BJ (cell line): ENCODE results near the gene CACNA1I. TPM values are rescaled to one million over a fixed set of nuclear protein-coding genes. Genes with fewer than 3 reads are reported as not detected.

ENCODE experiments used
- CTCF ChIA-PET: fragments of 350-600 bp; formaldehyde crosslinking; extraction: SDS; loops from one replicate; lab custom pipeline; 2021; ENCODE audit warnings: antibody characterized with exemption, inconsistent platforms; lab: Yijun Ruan, JAX
- POLR2A ChIA-PET: fragments of 300-600 bp; sonication (Branson Sonifier 250); formaldehyde crosslinking; extraction: SDS; loops from one replicate; lab custom pipeline; 2021; ENCODE audit warnings: antibody characterized with exemption; lab: Charles Lee
- DNase-seq: peaks from one replicate; pipeline ENCODE4 v3.0.0-alpha.2; 2011; ENCODE audit warnings: low read depth
- H3K27me3 ChIP-seq: 2 replicates; pipeline ENCODE4 v1.6.0; 2011; ENCODE audit warnings: low read length; ENCODE audit not compliant: control insufficient read depth, insufficient read depth
- H3K36me3 ChIP-seq: 2 replicates; pipeline ENCODE4 v1.5.1; 2011; ENCODE audit warnings: low read length; ENCODE audit not compliant: control insufficient read depth, insufficient read depth
- H3K4me3 ChIP-seq: 2 replicates; pipeline ENCODE4 v1.5.1; 2011; ENCODE audit warnings: low read depth, mild to moderate bottlenecking, control low read depth, low read length
- polyA plus RNA-seq: library from polyadenylated mRNA; depleted of rRNA; stranded (reverse); fragments of >200 nt; gene quantifications from 2 replicates; pipeline ENCODE4 v1.2.3, GENCODE V29; 2011
- TF ChIP-seq, protein P1 (sequence below): IDR thresholded peaks from 2 replicates; pipeline ENCODE4 v1.5.1; 2011; ENCODE audit warnings: low read depth, mild to moderate bottlenecking, control low read depth, inconsistent platforms, low read length, moderate library complexity; ENCODE audit not compliant: insufficient read depth

Gene CACNA1I
- polyA plus RNA-seq, 1 experiment = 0.01 TPM

- no peak for DNase-seq
- CTCF ChIA-PET = no interaction called here
- TF ChIP-seq, protein P1, sequence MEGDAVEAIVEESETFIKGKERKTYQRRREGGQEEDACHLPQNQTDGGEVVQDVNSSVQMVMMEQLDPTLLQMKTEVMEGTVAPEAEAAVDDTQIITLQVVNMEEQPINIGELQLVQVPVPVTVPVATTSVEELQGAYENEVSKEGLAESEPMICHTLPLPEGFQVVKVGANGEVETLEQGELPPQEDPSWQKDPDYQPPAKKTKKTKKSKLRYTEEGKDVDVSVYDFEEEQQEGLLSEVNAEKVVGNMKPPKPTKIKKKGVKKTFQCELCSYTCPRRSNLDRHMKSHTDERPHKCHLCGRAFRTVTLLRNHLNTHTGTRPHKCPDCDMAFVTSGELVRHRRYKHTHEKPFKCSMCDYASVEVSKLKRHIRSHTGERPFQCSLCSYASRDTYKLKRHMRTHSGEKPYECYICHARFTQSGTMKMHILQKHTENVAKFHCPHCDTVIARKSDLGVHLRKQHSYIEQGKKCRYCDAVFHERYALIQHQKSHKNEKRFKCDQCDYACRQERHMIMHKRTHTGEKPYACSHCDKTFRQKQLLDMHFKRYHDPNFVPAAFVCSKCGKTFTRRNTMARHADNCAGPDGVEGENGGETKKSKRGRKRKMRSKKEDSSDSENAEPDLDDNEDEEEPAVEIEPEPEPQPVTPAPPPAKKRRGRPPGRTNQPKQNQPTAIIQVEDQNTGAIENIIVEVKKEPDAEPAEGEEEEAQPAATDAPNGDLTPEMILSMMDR = no peak
Observed at GRCh38 chr22:39597236-39597869, 26.8 kb downstream of the CACNA1I start.

DNA sequence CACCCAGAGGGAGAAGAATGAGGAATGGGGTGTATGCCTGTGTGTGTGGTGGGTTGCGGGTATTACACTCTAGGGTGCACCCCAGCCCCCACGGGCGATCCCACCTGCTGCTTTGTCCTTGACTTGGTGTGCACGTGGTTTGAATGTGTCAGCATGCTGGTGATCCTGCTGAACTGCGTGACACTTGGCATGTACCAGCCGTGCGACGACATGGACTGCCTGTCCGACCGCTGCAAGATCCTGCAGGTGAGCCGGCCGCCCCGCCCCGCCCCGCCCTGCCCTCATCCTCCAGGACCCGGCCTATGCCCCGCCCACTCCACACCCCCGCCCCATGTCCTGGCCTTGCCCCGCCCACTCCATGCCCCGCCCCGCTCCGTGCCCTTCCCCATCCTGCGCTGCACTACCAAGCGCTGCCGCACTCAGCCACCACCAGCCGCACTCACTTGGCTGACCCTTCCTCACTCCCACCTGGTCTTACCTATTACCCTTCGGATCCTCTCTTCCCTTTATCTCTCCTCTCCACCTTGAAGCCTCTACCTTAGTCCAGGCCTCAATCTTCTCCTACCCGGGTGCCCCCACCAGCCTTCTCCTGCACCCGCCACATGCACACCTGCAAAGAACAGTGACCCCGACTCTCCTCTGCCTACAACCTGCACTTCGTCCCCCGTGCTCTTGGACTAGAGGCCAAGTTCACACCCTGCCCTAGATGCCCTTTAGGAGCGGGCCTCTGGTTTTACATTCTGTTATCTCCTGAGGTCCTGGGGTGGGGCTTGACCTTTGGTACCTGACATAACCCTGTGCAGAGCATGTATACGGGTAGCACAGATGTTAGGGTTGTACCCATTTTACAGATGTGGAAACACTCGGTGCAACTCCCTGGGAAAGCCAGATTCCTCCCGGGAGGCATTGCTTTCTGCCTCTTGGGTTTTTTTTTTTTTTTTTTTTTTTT lies 27.7 kb downstream of the CACNA1I start:
- Histone ChIP-seq H3K27me3 (peaks cover 10% of the 10 kb centered on the region), H3K36me3 (no peaks in the 10 kb centered on the region), H3K4me3 (no peak overlapping the region)
- DNase-seq = no peak
- TF ChIP-seq, protein P1 = no peak
- ChIA-PET CTCF (no interaction called here), POLR2A (no interaction called here)

More at GRCh38 chr22:39597236-39597869, 26.8 kb downstream of the CACNA1I start:
- peaks cover 10% of the 10 kb centered on the region for H3K27me3 ChIP-seq
- POLR2A ChIA-PET = no interaction called here
- no peak overlapping the region for H3K4me3 ChIP-seq
- no peaks in the 10 kb centered on the region for H3K36me3 ChIP-seq

- ChIA-PET CTCF (interaction anchor here (1.1 kb wide), 1 partner anchor 9 kb away, joined by 4 read pairs; no protein-coding TSS in a partner anchor), POLR2A (no interaction called here)
- TF ChIP-seq, protein P1 = no peak
- Histone ChIP-seq H3K27me3 (peaks cover 10% of the 10 kb centered on the region), H3K4me3 (no peak overlapping the region), H3K36me3 (no peaks in the 10 kb centered on the region)
- DNase-seq = no peak
Observed at GRCh38 chr22:39600491-39601179, 30.1 kb downstream of the CACNA1I start.

DNA sequence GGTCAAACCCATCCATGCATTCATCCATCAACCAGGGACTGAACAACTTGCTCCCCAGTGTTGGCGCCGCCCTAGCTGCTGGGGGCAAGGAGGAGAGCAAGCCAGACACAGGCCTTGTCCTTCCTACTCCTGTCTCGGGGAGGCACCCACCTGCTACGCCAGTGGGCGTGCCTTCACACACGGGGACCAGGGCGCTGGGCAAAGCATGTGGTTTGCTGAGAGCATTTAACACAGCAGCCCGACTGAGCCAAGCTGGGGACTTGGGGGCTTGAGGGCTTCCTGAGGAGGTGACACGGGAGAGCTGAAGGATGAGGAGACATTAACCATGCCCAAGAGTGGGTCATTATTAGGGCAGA lies 30.6 kb downstream of the CACNA1I start:
- ChIA-PET CTCF (interaction anchor here (1.1 kb wide), 1 partner anchor 9 kb away, joined by 4 read pairs; no protein-coding TSS in a partner anchor), POLR2A (no interaction called here)
- Histone ChIP-seq H3K4me3 (no peak overlapping the region), H3K36me3 (no peaks in the 10 kb centered on the region), H3K27me3 (peaks cover 10% of the 10 kb centered on the region)
- no peak for DNase-seq
- TF ChIP-seq, protein P1 = no peak

- H3K27me3 ChIP-seq = peaks cover 2% of the 10 kb centered on the region; the same call in 1 of the 2 replicates
- H3K36me3 ChIP-seq = no peaks in the 10 kb centered on the region
- DNase-seq = no peak
- POLR2A ChIA-PET = no interaction called here
- no peak overlapping the region for H3K4me3 ChIP-seq
- CTCF ChIA-PET = no interaction called here
- TF ChIP-seq, protein P1 = no peak
Observed at GRCh38 chr22:39603345-39603744, 32.8 kb downstream of the CACNA1I start.
